ENCODE data around the gene S100A5.

DNA sequence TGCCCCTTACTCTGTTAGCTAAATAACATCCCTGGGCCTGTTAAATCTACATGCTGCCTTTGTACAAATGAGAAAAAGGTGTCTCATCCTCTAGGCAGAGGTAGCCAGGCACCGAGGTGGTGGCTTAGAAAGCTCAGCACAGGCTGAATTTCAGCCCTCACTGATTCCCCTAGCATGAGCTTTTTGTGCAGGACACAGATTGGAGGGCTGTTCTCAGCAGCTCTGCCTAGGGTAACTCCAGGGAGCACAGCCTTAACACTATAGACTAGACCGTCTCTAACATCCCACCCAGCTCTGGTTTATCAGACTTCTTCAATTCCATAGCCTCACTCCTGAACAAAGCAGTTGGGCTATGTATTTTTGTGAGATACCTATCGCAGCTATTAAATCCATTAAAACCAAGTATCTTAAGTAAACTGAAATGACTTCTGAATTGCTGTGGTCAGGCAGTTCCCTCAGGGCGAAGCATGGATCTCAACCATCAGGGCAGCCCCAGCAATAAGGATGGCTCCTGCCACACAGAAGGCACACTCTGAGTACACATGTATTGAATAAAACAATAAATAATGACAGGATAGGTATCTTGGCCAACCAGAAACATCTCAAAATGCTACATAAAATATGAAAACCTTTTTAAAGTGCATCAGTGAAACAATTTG is 19.8 kb downstream of the S100A5 start:
- TF ChIP-seq, protein P1, sequence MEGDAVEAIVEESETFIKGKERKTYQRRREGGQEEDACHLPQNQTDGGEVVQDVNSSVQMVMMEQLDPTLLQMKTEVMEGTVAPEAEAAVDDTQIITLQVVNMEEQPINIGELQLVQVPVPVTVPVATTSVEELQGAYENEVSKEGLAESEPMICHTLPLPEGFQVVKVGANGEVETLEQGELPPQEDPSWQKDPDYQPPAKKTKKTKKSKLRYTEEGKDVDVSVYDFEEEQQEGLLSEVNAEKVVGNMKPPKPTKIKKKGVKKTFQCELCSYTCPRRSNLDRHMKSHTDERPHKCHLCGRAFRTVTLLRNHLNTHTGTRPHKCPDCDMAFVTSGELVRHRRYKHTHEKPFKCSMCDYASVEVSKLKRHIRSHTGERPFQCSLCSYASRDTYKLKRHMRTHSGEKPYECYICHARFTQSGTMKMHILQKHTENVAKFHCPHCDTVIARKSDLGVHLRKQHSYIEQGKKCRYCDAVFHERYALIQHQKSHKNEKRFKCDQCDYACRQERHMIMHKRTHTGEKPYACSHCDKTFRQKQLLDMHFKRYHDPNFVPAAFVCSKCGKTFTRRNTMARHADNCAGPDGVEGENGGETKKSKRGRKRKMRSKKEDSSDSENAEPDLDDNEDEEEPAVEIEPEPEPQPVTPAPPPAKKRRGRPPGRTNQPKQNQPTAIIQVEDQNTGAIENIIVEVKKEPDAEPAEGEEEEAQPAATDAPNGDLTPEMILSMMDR (IDR thresholded peaks at IDR 0.05) = no peak
- TF ChIP-seq POLR2A (IDR thresholded peaks at IDR 0.05) = no peak
